HL-60 (cell line): ENCODE results near the gene CDC42BPB.

ENCODE experiments used
- DNase-seq, 2 experiments: peaks; one replicate each; pipeline ENCODE4 v3.0.0-alpha.2; 2010 to 2020; ENCODE audit warnings: low read depth in 1 of 2, low spot score in 1 of 2
- H3K27ac ChIP-seq: fragments of 250-450 bp; sonication (Bioruptor Pico); replicated peaks from 2 replicates; pipeline ENCODE4 v1.5.1; 2020; ENCODE audit warnings: mild to moderate bottlenecking, moderate library complexity
- H3K27me3 ChIP-seq: fragments of 250-450 bp; sonication (Bioruptor Pico); 2 replicates; pipeline ENCODE4 v1.5.1; 2021; ENCODE audit warnings: mild to moderate bottlenecking, moderate library complexity; ENCODE audit not compliant: insufficient read depth, poor library complexity, severe bottlenecking
- H3K4me3 ChIP-seq: replicated peaks from 2 replicates; pipeline ENCODE4 v1.5.1; 2011; ENCODE audit warnings: mild to moderate bottlenecking, control low read depth, low read length; ENCODE audit not compliant: insufficient read depth
- GABPA ChIP-seq: IDR thresholded peaks from 2 replicates; pipeline ENCODE4 v1.6.1; 2012; ENCODE audit warnings: low read depth
- POLR2AphosphoS5 ChIP-seq: IDR thresholded peaks from 2 replicates; pipeline ENCODE4 v1.6.1; 2012; ENCODE audit warnings: low read depth
- SPI1 ChIP-seq: IDR thresholded peaks from 2 replicates; pipeline ENCODE4 v1.6.1; 2012; ENCODE audit warnings: low read depth, mild to moderate bottlenecking, borderline replicate concordance
- TF ChIP-seq, protein P1 (sequence below): IDR thresholded peaks from one replicate; pipeline ENCODE4 v1.5.1; 2011; ENCODE audit warnings: low read length, control low read depth, inconsistent platforms; ENCODE audit not compliant: insufficient read depth
- TF ChIP-seq, protein P2 (sequence below): IDR thresholded peaks from 2 replicates; pipeline ENCODE4 v1.6.1; 2012; ENCODE audit warnings: low read depth; ENCODE audit not compliant: insufficient replicate concordance

Gene CDC42BPB

GRCh38 chr14:103021684-103022001 lies 35.7 kb downstream of the CDC42BPB start:
- Histone ChIP-seq H3K27ac (no peak overlapping the region), H3K4me3 (no peak overlapping the region), H3K27me3 (no peaks in the 10 kb centered on the region)
- DNase-seq: no peak
- TF ChIP-seq SPI1: no peak
- TF ChIP-seq GABPA: no peak
- no peak for TF ChIP-seq POLR2AphosphoS5
- TF ChIP-seq, protein P1, sequence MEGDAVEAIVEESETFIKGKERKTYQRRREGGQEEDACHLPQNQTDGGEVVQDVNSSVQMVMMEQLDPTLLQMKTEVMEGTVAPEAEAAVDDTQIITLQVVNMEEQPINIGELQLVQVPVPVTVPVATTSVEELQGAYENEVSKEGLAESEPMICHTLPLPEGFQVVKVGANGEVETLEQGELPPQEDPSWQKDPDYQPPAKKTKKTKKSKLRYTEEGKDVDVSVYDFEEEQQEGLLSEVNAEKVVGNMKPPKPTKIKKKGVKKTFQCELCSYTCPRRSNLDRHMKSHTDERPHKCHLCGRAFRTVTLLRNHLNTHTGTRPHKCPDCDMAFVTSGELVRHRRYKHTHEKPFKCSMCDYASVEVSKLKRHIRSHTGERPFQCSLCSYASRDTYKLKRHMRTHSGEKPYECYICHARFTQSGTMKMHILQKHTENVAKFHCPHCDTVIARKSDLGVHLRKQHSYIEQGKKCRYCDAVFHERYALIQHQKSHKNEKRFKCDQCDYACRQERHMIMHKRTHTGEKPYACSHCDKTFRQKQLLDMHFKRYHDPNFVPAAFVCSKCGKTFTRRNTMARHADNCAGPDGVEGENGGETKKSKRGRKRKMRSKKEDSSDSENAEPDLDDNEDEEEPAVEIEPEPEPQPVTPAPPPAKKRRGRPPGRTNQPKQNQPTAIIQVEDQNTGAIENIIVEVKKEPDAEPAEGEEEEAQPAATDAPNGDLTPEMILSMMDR: no peak
- TF ChIP-seq, protein P2, sequence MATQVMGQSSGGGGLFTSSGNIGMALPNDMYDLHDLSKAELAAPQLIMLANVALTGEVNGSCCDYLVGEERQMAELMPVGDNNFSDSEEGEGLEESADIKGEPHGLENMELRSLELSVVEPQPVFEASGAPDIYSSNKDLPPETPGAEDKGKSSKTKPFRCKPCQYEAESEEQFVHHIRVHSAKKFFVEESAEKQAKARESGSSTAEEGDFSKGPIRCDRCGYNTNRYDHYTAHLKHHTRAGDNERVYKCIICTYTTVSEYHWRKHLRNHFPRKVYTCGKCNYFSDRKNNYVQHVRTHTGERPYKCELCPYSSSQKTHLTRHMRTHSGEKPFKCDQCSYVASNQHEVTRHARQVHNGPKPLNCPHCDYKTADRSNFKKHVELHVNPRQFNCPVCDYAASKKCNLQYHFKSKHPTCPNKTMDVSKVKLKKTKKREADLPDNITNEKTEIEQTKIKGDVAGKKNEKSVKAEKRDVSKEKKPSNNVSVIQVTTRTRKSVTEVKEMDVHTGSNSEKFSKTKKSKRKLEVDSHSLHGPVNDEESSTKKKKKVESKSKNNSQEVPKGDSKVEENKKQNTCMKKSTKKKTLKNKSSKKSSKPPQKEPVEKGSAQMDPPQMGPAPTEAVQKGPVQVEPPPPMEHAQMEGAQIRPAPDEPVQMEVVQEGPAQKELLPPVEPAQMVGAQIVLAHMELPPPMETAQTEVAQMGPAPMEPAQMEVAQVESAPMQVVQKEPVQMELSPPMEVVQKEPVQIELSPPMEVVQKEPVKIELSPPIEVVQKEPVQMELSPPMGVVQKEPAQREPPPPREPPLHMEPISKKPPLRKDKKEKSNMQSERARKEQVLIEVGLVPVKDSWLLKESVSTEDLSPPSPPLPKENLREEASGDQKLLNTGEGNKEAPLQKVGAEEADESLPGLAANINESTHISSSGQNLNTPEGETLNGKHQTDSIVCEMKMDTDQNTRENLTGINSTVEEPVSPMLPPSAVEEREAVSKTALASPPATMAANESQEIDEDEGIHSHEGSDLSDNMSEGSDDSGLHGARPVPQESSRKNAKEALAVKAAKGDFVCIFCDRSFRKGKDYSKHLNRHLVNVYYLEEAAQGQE: no peak

DNA sequence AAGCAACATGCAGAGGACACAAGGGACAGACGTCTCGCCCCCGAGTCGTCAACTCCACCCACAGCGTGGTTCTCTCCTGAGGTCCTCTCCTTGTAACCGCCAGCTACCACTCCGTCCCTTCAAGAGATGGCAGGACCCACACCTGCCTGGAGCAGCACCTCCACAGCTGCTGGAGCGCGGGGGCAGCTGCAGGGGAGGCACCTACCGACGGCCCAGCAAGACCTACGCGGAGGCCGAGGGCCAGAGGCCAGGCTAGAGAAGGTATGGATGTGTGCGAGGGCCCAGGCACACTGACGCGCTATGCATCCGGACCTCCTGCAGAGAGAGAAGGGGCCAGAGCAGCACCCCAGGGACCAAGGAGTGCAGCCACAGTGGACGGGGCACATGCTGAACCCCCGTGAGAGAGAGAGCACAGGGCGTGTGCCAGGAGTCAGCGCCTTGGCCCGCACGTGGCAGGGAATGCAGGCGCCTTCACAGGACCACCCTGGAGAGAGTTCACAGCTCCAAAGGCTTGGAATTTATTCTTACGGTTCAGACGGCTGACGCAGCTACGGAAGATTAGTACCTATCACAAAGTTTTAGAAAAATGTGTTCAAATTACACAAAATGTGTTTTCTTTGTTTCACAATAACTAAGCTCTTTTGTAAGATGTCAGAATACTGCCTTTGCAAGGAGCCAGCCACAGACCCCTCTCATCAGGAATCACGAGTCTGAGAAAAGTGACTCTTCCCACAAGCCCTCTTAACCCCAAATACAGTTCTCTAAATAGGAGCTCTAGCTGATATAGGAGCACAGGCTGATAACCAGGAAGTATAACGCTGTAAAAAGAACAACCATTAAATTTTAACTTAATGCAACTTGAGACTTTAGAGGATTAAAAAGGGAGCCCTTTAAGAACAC lies 36.8 kb downstream of the CDC42BPB start:
- Histone ChIP-seq H3K27ac (no peak overlapping the region), H3K4me3 (no peak overlapping the region), H3K27me3 (no peaks in the 10 kb centered on the region)
- TF ChIP-seq, protein P1: no peak
- TF ChIP-seq POLR2AphosphoS5 (no peak), GABPA (no peak), SPI1 (no peak)
- TF ChIP-seq, protein P2: no peak
- no peak for DNase-seq

DNA sequence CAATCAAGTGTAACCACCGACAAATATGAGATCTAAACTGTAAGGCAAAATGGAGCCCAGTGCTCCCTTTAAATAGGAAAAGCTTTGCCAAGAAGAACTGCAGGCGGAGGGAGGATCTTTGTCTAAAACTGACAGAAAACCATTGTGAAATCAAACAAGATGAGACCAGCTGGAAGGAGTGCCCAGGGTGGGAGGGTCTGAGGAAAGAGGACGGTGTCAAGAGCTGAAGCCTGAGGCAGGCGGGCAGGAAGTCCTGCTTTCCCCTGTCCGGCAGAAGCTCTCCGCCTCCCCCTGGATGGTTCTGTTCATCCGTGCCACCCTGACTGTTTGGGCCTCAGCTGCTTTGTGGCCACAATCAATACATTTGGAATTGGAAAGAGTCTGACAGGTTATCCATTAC lies 37.5 kb downstream of the CDC42BPB start:
- no peaks in the 10 kb centered on the region for H3K27me3 ChIP-seq
- no peak for DNase-seq
- H3K27ac ChIP-seq: no peak overlapping the region
- no peak overlapping the region for H3K4me3 ChIP-seq
- TF ChIP-seq SPI1: no peak
- TF ChIP-seq, protein P2: no peak
- TF ChIP-seq, protein P1: no peak
- no peak for TF ChIP-seq GABPA
- no peak for TF ChIP-seq POLR2AphosphoS5
